ENCODE data around the gene ATP8B4.
"Not testable (repeated sequence)": the region's sequence is repeated elsewhere in the genome, so short reads cannot be mapped to it uniquely, and the experiment has no call there.

ATP8B4 gene

DNA sequence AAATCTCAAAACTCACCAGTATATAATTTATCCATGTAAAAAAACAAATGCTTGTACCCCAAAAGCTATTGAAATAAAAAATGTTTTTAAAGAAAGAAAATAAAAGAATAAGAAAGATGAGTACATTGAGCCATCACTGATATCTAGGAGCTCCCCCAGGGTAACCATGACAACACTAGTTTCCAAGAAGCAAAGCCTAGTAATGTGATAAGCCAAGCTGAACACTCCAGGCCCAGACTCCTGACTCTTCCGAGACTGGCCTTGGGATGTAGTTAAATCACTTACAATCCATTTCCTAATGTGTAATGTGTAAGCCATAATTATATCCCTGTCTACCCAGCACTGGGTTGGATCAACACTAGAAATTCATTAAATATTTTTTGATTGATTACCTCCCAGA lies 21.1 kb upstream of the ATP8B4 start:
- DNase-seq, result no peak

DNA sequence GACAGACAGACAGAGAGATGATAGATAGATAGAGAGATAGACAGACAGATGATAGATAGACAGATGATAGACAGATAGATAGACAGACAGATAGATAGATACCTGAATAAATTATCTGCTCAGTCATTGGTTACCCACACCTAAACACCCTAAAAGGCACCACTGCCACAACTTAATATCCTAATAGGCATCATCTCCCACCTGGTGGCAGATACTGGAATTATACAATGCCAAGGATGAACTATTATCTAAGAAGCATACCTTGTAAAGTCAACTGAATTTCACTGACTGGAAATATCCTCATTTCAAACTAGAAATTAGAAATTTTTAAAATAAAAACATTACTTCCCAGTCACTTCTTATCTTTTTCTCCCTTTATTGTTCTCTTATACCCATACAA lies 19.4 kb upstream of the ATP8B4 start:
- DNase-seq, result no peak

DNA sequence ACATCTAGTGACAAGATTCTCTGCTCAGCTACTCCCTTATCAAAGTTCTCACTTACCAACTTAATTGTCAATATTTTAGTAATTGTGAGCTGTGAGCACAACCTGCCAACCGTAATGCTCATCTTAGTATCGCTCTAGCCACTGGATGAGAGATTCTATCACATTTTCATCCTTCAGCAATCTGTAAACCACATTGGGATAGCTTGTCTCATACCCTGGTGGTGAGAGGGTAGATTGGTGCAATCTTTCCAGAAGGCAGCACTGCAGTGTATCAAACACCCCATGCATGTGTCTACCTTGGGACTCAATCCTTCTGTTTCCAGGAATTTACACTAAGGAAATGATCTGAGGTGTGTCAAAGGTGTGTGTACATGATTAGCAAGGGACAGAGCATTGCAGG lies 18.9 kb upstream of the ATP8B4 start:
- DNase-seq, result no peak

DNA sequence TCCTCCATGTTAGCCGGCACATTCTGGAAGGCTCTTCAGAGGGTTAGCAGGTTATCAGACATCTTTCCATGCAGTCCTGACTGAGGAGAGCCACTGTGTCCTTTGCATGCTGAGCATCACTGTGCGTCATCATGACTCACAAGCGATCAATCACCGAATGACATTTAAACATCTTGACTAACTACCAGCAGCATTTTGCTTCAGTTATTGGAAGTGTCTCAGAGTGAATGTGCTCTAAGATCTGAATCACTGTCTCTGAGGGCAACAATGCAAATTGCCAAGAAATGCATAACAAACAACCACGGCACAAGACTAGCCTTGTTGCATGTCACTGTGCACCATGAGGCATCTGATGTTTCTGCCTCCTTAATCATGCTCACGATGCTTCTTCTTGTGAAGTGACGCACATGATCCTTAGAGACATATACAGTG lies 18.3 kb upstream of the ATP8B4 start:
- peak in 1 of 2 donors; percentile 12 for DNase-seq

DNA sequence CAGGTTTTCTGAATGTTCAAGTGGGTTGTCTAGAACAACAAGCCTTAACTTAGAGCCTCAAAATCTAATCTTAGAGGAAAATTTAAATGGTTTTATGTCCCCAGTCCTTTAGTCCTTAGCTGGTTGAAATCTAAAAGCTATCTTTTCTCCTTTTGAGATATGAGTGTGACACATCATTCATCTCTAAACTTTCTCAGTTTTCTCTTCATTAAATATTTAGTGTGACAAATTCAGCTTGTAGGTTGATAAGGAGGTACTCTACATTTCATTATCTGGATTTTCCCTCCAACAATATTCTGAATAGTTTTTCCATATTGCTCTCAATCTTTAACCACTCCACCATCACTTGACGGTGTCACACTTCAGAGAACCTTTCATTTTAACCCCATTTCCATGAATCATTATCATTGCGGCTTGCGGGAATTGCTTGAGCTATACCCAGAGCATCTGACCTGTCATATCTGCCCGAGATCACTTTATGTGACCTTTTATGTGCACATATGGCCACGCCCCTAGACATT lies 16.1 kb upstream of the ATP8B4 start:
- DNase-seq, result no peak

DNA sequence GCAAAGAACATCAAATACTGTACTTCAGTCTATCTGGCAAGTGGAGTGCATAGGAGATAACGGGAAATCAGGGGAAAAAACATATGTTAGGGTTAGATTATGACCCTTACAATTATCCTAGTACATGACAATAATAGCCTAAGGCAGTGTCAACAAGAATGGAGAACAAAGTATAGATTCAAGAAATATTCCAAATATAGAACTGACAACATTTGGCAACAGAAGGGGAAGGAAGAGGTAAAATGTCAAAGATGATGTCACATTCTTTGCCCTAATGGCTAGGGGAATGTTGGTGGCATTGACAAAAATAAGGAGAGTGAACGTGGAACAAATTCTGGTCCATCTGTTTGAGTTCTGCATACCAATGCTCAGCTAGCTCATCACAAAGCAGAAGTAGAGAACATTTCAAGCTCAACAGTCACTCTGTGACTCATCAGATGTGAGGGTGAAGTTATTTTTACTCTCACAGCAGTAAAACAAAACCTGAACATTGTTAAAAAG lies 15.5 kb upstream of the ATP8B4 start:
- DNase-seq, result no peak

DNA sequence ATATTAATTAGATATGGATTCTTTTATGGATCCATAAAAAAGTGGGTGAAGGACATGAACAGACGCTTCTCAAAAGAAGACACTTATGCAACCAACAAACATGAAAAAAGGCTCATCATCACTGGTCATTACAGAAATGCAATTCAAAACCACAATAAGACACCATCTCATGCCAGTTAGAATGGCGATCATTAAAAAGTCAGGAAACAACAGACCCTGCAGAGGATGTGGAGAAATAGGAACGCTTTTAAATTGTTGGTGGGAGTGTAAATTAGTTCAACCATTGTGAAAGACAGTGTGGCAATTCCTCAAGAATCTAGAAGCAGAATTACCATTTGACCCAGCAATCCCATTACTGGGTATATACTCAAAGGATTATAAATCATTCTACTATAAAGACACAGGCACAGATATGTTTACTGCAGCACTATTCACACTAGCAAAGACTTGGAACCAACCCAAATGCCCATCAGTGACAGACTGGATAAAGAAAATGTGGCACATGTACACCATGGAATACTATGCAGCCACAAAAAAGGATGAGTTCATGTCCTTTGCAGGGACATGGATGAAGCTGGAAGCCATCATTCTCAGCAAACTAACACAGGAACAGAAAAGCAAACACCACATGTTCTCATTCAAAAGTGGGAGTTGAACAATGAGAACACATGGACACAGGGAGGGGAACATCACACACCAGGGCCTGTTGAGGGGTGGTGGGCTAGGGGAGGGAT lies 13.4 kb upstream of the ATP8B4 start:
- not testable (repeated sequence) for DNase-seq

DNA sequence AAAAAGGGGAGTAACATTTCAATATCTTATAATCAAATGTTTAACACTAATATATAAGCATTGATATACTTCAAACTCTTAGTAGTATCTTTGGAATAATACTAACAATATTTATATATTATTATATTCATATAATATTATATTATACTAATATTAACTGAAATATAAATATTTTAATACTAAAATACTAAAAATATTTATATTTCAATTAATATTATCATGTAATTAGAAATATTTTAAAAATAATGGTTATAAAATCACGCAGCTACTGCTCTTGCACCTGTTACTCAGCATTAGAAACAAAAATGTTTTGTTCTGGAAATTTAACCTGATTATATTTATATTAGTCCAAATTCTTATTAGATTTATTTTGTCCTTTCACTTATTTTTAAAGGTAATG lies 12.6 kb upstream of the ATP8B4 start:
- DNase-seq, result no peak

DNA sequence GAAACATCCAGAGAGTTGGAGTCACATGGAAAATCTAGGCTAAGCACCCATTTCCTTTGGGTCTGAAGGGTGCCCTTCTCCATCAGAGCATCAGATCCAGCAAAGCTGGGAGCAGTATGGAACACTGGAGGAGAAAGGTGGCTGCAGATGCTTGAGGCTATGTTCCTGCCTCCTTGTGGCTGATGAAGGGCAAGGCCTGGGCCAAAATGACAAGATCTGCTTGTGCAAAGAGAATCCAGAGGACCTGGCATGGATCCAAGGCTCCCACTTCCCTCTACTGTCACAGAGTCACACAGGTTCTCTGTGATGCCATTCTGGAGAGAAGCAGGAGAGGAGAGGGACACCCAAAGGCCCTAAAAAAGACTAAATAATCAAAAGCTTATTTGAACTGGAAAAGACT lies 9.2 kb upstream of the ATP8B4 start:
- peak; percentile 18 to 67 for DNase-seq

DNA sequence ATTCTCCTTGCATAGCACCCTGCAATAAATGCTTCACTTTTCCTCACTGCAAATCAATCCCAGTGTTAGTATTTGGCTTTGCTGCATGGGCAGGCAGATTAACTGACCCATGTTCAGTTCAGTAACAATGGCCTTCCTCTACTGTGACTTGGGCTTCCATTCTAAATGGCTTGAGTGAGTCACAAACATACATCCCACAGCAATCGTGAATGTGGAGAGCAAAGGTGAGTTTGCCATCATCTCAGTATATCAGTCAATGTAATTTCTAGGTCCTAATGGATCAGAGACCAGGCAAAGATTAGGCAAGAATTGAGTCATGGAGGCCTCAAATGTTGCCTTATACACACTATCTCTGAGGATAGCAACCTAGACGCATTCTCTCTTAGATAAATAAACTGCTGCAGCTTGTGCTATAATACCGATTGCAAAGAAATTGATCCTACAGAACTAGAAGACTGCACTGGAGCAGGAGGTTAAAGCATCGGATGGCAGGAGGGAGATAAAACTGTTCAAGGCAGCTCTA lies 8.3 kb upstream of the ATP8B4 start:
- no peak for DNase-seq

DNA sequence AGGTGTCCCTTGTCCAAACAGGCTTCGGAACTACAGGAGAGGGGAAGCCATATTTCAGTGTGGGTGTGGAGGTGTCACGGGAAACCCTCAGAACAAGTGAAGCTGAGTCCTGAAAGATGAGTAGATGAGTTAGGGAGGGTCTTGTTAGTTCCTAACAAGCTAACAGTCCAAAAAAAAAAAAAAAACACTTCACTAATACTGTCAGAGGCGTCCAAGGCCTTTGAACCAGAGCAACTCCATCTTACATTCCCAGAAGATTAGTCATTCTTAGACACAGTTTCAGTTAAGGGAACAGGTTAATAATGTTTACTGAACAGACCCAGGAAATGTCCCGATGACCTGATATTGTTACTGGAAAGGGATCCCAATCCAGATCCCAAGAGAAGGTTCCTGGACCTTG lies 7.0 kb upstream of the ATP8B4 start:
- DNase-seq, result no peak

DNA sequence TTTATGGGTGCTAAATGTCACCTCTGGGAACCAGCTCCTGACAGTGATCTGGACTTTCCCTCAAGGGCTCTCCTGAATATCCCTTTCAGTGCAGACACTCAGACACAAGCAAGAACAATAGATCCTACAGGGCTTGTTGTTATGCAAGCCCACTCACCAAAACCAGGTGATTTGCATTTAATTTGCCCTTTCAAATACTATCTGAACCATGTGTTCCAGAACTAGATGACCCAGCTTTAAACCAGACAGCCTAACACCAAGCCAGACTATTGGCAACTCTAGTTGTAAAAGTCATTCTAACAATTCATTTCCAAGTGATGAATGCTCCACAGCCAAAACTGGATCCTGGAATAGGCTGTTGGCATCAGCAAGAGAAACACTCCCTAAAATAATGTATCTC lies 5.6 kb upstream of the ATP8B4 start:
- DNase-seq, result no peak

DNA sequence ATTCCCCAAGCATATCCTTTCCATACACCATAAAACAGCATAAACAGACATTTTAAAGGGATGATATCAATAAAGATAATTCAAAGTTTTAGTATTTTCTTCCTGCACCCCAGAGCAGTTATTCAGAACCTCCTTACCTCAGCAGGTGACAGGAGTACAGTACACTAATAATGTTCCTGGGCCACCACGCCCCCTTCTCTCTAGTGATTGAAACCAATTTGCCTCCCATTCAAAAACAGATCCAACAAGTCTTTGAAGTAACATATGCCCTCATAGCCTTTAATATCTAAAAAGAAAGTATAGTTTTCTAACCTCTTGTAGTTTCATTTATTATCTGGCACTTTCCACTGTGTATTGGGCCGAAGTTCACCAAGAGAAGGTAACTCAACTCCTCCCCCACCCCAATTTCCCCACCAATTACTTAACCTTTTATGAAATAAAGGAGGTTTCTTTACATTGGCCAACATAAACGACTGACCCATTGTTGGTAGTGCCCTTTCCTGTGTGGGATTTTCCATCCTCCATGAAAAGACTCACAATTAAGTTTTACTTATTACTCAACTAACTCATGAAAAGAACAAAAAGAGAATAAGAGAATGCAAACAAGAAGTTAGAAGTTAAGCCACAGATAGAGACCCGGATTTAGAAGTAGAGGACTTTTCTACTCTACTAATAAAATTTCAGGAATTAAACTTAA lies 5.0 kb upstream of the ATP8B4 start:
- no peak for DNase-seq

DNA sequence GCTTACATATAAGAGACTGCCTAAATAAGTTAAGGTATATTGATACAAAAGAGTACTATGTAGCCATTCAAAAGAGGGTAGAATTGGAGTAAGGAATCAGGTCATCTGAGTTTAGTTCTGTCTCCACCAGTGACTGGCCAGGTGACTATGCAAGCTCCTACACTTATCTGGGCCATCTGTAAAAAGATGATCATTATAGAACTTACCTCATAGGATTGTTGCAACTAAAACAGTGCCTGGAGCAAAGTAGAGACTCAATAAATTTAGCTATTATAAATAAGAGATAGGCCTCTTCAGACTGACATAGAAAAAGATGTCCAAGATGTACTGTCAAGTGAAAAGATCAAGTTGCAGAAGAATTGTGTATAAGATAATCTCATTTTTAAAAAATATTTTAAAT lies 1.7 kb upstream of the ATP8B4 start:
- no peak for DNase-seq

DNA sequence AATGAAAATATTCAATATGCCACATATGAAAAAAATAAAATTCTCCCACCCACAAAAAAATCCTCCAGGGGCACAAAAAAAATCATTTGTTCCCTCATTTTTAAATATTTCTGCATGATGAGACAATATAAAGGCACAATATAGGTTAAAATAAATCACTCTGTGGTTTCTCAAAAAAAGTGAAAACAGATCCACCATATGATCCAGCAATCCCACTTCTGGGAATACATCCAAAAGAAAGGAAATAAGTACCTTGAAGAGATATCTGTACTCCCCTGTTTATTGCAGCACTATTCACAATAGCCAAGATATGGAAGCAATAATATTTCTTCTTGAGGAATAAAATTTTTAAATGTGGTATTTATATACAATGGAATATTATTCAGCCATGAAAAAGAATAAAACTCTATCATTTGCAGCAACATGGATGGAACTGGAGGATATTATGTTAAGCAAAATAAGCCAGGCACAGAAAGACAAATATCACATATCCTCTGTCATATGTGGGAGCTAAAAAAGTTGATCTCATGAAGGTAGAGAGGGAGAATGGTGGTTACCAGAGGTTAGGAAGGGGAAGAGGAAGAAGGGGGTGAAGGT lies 1.5 kb downstream of the ATP8B4 start:
- DNase-seq, result no peak

DNA sequence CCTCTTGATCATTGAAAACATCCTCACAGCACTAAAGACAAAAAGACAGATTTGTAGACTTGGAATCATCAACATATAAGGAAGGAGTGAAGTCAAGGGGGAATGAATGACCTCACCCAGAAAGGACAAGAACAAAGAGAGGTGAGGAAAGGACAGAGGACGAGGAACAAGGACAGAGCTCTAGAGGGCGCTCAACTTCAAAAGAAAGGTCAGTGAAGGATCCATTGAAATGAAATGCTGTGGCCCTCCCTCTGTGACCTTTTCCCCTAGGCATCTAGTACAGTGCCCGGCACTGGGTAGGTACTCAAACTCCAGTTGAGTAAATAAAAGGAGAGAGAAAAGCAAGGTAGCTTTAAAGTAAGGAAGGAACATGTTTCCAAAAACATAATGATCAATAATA lies 2.6 kb downstream of the ATP8B4 start:
- no peak for DNase-seq

DNA sequence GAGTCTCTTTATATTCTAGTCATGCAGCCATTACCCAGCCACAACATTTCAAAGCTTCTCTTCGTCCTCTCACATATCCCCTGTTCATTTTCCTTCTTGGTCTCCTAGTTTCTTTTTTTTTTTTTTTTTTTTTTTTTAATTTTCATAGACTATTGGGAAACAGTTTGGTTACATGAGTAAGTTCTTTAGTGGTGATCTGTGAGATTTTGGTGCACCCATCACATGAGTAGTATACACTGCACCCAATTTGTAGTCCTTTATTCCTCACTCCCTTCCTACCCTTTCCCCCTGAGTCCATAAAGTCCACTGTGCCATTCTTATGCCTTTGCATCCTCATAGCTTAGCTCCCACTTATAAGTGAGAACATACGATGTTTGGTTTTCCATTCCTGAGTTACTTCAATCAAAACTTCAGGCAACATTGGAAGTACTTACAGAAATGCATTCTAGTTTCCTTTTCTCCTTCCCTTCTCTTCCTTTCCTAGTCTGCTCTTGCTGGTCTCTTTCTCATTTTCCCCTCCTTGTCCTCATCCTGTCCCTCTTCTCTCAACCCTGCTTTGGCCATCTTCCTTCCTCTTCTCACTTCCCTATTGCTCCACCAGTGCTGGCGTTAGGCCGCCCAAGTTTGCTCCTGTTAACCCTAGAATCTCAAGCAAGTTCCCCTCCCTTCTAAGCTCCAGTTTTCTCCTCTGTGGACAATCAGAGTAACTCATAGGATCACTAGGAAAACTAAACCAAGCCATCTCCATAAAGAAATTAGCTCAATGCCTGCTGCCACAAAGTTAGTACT lies 4.8 kb downstream of the ATP8B4 start:
- DNase-seq, result peak in 1 of 2 donors; percentile 45

DNA sequence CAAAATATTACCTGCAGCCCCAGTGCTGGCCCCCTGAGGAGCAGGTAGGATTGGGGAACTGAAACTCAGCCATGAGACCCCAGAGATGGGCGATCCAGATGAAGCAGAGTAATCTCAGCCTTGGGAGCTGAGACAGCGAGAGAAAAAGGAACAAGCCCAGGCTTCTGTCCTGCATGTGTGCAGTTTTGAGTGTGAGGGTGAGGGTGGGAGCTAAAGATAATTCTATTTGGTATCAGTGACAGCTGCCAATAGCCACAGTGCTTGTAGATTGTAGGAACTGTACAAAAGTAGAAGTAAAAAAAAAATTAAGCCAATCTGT lies 5.9 kb downstream of the ATP8B4 start:
- no peak for DNase-seq

DNA sequence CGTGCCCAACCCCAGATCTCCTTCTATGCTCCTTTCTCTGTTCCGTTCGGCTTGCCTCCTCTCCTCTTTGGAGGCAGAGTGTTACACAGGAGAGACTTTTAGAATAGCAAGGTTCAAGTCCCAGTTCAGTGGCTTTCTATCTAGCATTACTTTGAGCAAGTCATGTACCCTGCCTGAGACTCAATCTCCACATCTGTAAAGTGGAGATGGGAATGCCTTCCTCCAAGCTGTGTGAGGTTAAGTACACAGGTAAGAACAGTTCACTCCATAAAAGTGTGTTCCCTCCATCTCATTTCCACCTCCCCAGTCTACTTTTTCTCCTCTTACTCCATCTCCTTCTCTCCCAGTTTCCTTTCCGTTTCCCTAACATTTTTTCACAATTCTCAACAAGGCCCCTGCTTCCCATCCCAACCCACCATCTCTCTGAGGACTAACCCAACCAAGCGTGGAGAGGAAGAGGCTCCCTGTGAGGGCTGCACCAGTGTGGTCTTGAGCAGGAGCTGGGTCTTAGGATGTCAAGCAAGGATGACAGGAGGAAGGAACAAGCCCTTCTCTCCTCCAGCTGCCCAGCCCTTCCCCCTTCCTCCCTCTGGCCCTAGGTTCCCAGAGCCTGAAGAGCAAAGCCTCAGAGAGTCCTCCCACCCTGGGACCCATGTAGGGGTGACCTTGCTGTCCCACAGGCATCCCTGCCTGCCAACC lies 6.4 kb downstream of the ATP8B4 start:
- DNase-seq, result no peak

DNA sequence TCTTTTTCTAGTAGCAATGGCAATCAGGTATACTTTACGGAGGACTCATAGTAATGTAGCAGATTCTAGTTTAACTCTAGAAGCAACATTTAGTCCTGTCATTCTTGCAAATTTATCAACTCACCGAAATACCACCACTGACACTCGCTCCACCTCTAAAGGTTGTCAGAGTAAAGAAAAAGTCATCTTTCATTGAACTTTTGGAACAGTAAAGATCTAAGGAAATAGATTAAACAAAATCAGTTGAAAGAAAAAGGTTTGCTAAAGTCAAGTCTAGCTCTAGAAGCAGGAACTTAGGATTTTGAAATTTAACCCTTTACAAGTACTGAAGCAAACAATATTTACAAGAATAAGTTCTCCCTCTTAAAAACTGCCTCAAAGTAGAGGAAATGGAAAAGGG lies 8.7 kb downstream of the ATP8B4 start:
- no peak for DNase-seq

DNA sequence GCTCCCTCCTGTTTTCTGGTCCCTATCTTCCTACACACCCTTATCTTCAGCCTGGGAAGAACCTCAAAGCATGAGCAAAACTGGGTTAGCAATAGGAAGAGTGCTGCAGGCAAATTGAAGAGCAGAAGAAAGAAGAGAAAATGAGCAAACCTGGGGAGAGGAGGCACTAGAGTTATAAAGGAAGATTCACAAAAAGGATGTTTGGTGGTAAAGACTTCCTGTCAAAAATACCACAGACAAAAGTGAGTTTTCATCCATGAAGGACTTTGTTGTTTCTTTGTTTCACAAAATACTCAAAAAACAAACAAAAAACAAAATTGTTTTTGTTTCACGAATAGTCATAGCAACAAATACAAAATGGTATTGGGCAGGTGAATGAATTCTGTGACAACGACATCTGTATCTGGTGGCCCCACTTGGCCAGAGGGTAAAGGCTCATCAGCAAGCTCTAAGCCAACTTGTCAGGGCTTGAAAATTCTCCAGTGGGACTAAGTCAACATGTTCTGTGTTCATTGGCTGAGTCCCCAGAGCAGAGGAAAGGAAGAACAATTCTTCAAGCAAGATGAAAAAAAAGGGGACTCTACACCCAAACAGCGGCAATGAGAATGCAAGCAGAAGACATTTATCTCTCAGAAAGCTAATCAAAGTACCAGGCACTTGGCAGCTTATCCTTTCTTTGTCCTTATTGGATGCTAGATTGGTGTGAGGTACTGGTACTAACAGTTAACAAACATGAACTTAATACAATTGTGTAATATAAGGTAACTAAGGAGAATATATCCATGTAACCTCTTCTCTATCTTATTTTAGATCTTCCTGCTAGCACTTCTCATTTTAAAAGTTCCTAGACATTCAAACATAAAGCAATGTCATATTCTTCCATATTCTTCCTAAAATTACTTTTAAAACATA lies 9.7 kb downstream of the ATP8B4 start:
- DNase-seq, result no peak
